ENCODE results near the gene AMZ1.
A peak's percentile ranks its signal among the peaks of the same experiment; 100 is the strongest.

Gene AMZ1

GRCh38 chr7:2687881-2688318, at the start of gene AMZ1:
Gene AMZ1 (plus strand): TSS chr7:2688202. CDS start chr7:2700452, 12,250 bp downstream.
- DNase-seq, result no peak

GRCh38 chr7:2638224-2638991, 49.6 kb upstream of the AMZ1 start:
- DNase-seq, result no peak

- no peak for DNase-seq
Measured at GRCh38 chr7:2639181-2639681, 48.8 kb upstream of the AMZ1 start.

- DNase-seq, result no peak
Measured at GRCh38 chr7:2639695-2640481, 48.1 kb upstream of the AMZ1 start.

- no peak for DNase-seq
Measured at GRCh38 chr7:2640482-2640830, 47.5 kb upstream of the AMZ1 start.

GRCh38 chr7:2640846-2641316, 47.1 kb upstream of the AMZ1 start:
- no peak for DNase-seq

- DNase-seq, result no peak
Measured at GRCh38 chr7:2641406-2642393, 46.3 kb upstream of the AMZ1 start.

GRCh38 chr7:2643386-2644219, 44.4 kb upstream of the AMZ1 start:
- DNase-seq, result no peak

- DNase-seq, result no peak
Measured at GRCh38 chr7:2644220-2644561, 43.8 kb upstream of the AMZ1 start.

- DNase-seq, result no peak
Measured at GRCh38 chr7:2644562-2645273, 43.3 kb upstream of the AMZ1 start.

- DNase-seq, result peak; percentile 71
Measured at GRCh38 chr7:2645274-2645868, 42.6 kb upstream of the AMZ1 start.

GRCh38 chr7:2646336-2646679, 41.7 kb upstream of the AMZ1 start:
- DNase-seq, result no peak

GRCh38 chr7:2646680-2647571, 41.1 kb upstream of the AMZ1 start:
- no peak for DNase-seq

- no peak for DNase-seq
Measured at GRCh38 chr7:2647594-2648172, 40.3 kb upstream of the AMZ1 start.

GRCh38 chr7:2649139-2649838, 38.7 kb upstream of the AMZ1 start:
- DNase-seq, result no peak

GRCh38 chr7:2649991-2650390, 38.0 kb upstream of the AMZ1 start:
- DNase-seq, result no peak

GRCh38 chr7:2650451-2650850, 37.6 kb upstream of the AMZ1 start:
- no peak for DNase-seq

GRCh38 chr7:2651336-2651735, 36.7 kb upstream of the AMZ1 start:
- DNase-seq, result no peak
